KOPT-K1 (cell line): Measurements from ENCODE around the gene C1D.

Experiments used
- H3K27ac ChIP-seq: fragments of 200-600 bp; sonication (generic); 2 replicates; pipeline ENCODE4 v1.5.1; 2016; ENCODE audit warnings: antibody characterized with exemption, mild to moderate bottlenecking, low read depth, low read length; ENCODE audit not compliant: poor library complexity, severe bottlenecking
- H3K36me3 ChIP-seq: fragments of 200-600 bp; sonication (generic); 2 replicates; pipeline ENCODE4 v1.5.1; 2017; ENCODE audit warnings: antibody characterized with exemption, mild to moderate bottlenecking, low read length, moderate library complexity; ENCODE audit not compliant: insufficient read depth
- H3K9me3 ChIP-seq: fragments of 200-600 bp; sonication (generic); 2 replicates; pipeline ENCODE4 v1.5.1; 2017; ENCODE audit warnings: antibody characterized with exemption, low read length, mild to moderate bottlenecking; ENCODE audit not compliant: insufficient read depth, poor library complexity, severe bottlenecking

The C1D gene

DNA sequence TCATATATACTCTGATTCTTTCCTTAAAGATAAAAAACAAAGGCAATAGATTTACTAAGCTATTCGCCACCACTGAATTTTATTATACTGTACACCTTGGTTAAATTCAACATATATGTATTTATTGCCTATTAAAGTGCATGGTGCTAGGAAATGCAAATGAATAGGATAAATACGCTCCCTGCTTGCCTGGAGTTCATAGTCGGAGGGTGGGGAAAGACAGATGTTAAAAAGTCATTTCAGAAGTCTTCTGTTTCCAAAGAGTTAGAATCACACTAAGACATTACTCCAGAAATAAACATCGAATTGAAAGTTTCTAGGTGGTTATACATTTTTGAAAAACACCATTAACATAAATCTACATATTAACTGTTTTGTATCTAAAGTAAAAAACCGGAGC is 19.8 kb downstream of the C1D start:
- Histone ChIP-seq H3K9me3 (no peaks in the 10 kb centered on the region), H3K36me3 (peaks cover 47% of the 10 kb centered on the region), H3K27ac (no peak overlapping the region)

DNA sequence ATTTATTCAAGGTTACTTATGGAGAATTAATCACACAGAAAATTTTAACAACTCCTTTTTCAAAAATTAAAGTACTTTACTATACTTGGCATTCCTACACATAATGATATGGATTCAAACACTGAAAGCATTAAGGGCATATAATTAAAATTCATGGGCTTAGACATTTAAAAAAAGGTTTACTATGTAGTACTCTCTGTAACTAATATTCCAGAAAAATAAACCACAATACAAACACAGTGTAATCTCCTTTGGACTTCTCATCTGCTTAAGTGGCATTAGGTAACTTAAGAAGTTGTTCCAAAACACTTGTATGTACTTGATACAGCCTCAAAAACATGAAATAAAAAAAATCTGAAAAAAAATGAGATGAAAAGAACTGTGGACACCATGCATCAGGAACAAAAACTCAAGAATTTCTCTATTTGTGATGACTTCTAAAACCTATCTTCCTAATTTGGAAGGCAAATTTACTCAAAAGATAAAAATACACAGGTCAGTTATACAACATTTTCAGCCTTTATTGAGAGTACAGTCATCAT is 21.0 kb downstream of the C1D start:
- Histone ChIP-seq H3K36me3 (peaks cover 43% of the 10 kb centered on the region), H3K27ac (no peak overlapping the region), H3K9me3 (no peaks in the 10 kb centered on the region)

GRCh38 chr2:68040078-68040477 is 22.7 kb downstream of the C1D start:
- Histone ChIP-seq H3K27ac (no peak overlapping the region), H3K9me3 (no peaks in the 10 kb centered on the region), H3K36me3 (peaks cover 26% of the 10 kb centered on the region)

- no peak overlapping the region for H3K27ac ChIP-seq
- H3K9me3 ChIP-seq, result no peaks in the 10 kb centered on the region
Observed at GRCh38 chr2:68039317-68039716, 23.5 kb downstream of the C1D start.

DNA sequence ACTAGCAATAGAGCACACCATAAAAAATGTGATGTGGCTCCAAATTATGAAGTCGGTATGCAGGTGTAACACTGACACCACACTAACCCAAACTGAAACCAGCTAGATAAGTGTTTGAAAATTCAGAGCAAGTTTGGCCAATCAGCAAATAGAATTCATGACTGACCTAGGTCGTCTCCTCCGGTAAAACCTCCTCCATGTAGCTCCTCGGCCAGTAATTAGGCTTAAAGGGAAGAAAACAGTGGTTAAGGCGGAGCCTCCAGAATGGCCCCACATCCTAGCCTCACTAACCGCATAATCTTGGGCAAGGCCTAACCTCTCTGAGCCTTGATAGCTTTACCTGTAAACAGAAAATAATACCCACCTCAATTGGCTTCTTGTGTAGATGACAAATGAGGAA is 30.1 kb downstream of the C1D start:
- Histone ChIP-seq H3K27ac (no peak overlapping the region), H3K9me3 (no peaks in the 10 kb centered on the region), H3K36me3 (no peaks in the 10 kb centered on the region)

More at GRCh38 chr2:68039317-68039716, 23.5 kb downstream of the C1D start:
- H3K36me3 ChIP-seq, result peaks cover 21% of the 10 kb centered on the region

DNA sequence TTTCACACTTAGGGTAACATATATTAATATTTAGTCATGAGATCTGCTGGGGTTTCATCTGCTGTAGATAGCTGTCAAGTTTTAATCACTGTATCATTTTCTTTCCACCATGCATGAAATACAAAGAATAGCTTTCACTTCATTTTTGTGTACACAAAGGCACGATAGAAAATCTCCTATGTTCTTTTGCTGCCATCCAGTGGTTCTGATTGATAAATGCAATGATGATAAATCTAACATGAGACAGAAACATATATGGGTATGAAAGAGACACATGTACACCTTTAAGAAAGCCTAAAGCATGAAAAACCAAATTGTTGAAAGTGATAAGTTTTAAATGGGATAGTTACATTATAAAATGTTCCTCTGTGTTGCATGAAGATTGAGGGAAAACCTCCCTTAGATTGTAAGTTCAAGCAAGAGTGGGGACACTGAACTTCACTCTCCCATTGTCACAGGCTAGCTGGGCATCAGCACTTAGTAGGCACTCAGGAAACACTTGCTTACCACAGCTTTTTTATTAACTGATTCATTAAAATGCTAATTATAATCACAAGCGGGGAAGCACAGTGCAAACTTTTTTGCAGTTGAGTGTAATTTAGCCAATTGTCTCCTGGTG is 31.2 kb downstream of the C1D start:
- Histone ChIP-seq H3K9me3 (no peaks in the 10 kb centered on the region), H3K27ac (no peak overlapping the region), H3K36me3 (no peaks in the 10 kb centered on the region)

DNA sequence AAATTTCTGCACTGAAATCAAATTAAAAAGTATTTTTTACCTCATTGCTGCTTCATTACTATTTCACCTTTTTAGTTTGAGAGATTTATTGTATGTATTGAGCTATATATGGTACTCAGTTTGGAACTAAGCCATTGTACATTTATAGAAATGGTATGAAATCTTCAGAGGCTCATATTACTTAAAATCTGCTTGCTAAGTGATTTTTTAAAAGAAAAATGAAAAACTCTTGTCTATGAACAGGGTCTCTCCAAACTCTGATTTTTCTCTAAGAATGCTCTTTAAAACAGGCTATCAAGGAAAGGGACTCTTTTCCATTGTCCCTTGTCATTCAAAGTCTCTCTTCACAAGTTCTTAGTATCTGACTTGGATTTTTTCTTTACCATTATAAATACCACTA is 31.8 kb downstream of the C1D start:
- Histone ChIP-seq H3K9me3 (no peaks in the 10 kb centered on the region), H3K36me3 (no peaks in the 10 kb centered on the region), H3K27ac (no peak overlapping the region)

GRCh38 chr2:68030529-68030928 is 32.3 kb downstream of the C1D start:
- H3K9me3 ChIP-seq, result no peaks in the 10 kb centered on the region
- H3K36me3 ChIP-seq, result no peaks in the 10 kb centered on the region
- no peak overlapping the region for H3K27ac ChIP-seq

- H3K27ac ChIP-seq, result no peak overlapping the region
- no peaks in the 10 kb centered on the region for H3K36me3 ChIP-seq
- no peaks in the 10 kb centered on the region for H3K9me3 ChIP-seq
Observed at GRCh38 chr2:68027959-68028358, 34.8 kb downstream of the C1D start.

GRCh38 chr2:68024450-68024849 is 38.4 kb downstream of the C1D start:
- Histone ChIP-seq H3K36me3 (no peaks in the 10 kb centered on the region), H3K27ac (no peak overlapping the region), H3K9me3 (no peaks in the 10 kb centered on the region)

DNA sequence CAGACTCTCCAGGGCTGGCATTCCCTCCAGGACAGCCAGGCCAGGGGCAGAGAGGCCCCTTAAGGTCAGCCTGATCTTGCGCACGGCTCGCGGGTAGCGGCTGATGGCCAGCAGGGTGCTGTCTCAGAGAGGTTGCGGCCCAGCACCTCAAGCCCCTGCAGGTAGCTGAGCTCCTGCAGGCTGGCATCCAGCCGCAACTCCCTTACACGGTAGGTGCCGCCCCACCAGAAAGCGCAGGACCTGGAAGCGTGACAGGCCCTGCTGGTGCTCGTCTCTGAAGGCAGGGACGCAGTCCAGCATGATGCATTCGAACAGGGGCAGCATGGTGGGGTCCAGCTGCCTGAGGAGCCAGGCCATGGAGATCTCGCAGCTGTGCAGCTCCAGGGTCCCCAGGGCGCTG is 38.9 kb downstream of the C1D start:
- Histone ChIP-seq H3K9me3 (no peaks in the 10 kb centered on the region), H3K36me3 (no peaks in the 10 kb centered on the region), H3K27ac (no peak overlapping the region)

GRCh38 chr2:68018727-68019126 is 44.1 kb downstream of the C1D start:
- Histone ChIP-seq H3K9me3 (no peaks in the 10 kb centered on the region), H3K36me3 (no peaks in the 10 kb centered on the region), H3K27ac (no peak overlapping the region)

GRCh38 chr2:68009526-68009925 is 53.3 kb downstream of the C1D start:
- no peak overlapping the region for H3K27ac ChIP-seq
- no peaks in the 10 kb centered on the region for H3K36me3 ChIP-seq
- H3K9me3 ChIP-seq, result no peaks in the 10 kb centered on the region

GRCh38 chr2:68000170-68000825 is 62.5 kb downstream of the C1D start:
- no peaks in the 10 kb centered on the region for H3K9me3 ChIP-seq
- H3K27ac ChIP-seq, result no peak overlapping the region

DNA sequence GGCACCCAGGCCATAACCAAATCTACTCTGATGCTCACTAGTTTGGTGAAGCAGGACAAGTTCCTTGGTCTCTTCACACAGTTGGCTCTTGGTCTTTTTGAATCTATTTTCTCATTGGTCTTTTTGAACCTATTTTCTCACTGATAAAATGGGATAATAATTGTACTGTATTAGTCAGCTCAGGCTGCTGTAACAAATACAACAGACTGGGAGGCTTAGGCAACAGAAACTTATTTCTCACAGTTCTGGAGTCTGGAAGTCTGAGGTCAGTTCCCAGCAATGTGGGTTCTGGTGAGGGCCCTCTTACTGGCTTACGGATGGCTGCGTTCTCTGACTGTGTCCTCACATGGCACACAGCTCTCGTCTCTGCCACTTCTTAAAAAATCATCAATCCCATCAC is 63.5 kb downstream of the C1D start:
- Histone ChIP-seq H3K9me3 (peaks cover 6% of the 10 kb centered on the region), H3K36me3 (no peaks in the 10 kb centered on the region), H3K27ac (no peak overlapping the region)

More at GRCh38 chr2:68000170-68000825, 62.5 kb downstream of the C1D start:
- no peaks in the 10 kb centered on the region for H3K36me3 ChIP-seq

- no peak overlapping the region for H3K27ac ChIP-seq
- no peaks in the 10 kb centered on the region for H3K36me3 ChIP-seq
- peaks cover 11% of the 10 kb centered on the region for H3K9me3 ChIP-seq
Observed at GRCh38 chr2:67997903-67998302, 64.9 kb downstream of the C1D start.
